Subcutaneous adipose tissue (tissue), 4 donors: Measurements from ENCODE around the gene MCOLN2. TPM values are rescaled to one million over a fixed set of nuclear protein-coding genes. Genes with fewer than 3 reads are reported as not detected.

Experiments used
- CTCF ChIP-seq: fragments of 450-650 bp; IDR thresholded peaks from one replicate; pipeline ENCODE4 v1.5.1; 2016; ENCODE audit warnings: low read depth, mild to moderate bottlenecking, control low read depth, antibody characterized with exemption, moderate library complexity
- total RNA-seq, 4 donors: library from RNA; depleted of rRNA; stranded (reverse); fragments of >200 nt; gene quantifications; one replicate each; pipeline ENCODE4 v1.1.0, GENCODE V29; 2016

Gene MCOLN2
- total RNA-seq, 4 donors from 2014 or later = 0.38 to 6.6 (median 1.4) TPM; not detected in 1

GRCh38 chr1:84939761-84940160 is 57.2 kb downstream of the MCOLN2 start:
- TF ChIP-seq CTCF = no peak

- TF ChIP-seq CTCF = no peak
Observed at GRCh38 chr1:84939151-84939550, 57.8 kb downstream of the MCOLN2 start.

GRCh38 chr1:84936116-84936810 is 60.6 kb downstream of the MCOLN2 start:
- TF ChIP-seq CTCF = no peak

GRCh38 chr1:84933011-84933611 is 63.8 kb downstream of the MCOLN2 start:
- no peak for TF ChIP-seq CTCF

GRCh38 chr1:84930831-84931230 is 66.1 kb downstream of the MCOLN2 start:
- no peak for TF ChIP-seq CTCF

- TF ChIP-seq CTCF = no peak
Observed at GRCh38 chr1:84930329-84930728, 66.6 kb downstream of the MCOLN2 start.

- no peak for TF ChIP-seq CTCF
Observed at GRCh38 chr1:84929581-84929980, 67.3 kb downstream of the MCOLN2 start.
